IMR-90 (cell line): ENCODE results near the gene TRAPPC5. TPM values are rescaled to one million over a fixed set of nuclear protein-coding genes. Genes with fewer than 3 reads are reported as not detected.

Source experiments
- ATAC-seq: fragments of 200-7000 bp; cut with Tn5 transposase; 2 replicates; pipeline ENCODE4 v1.9.1; 2020; ENCODE audit warnings: low read depth, mild to moderate bottlenecking, moderate library complexity
- BruUV-seq: library from RNA; stranded (reverse); fragments of 400-500 nt; replicated peaks from 2 replicates; lab custom pipeline; 2021; lab: Mats Ljungman, UMichigan
- CTCF ChIA-PET: fragments of 300-600 bp; formaldehyde crosslinking; extraction: SDS; loops from one replicate; lab custom pipeline; 2021; ENCODE audit warnings: antibody characterized with exemption; lab: Yijun Ruan, JAX
- POLR2A ChIA-PET: fragments of 300-600 bp; sonication (Branson Sonifier 250); formaldehyde crosslinking; loops from one replicate; lab custom pipeline; 2022; ENCODE audit warnings: antibody characterized with exemption; ENCODE audit not compliant: unreplicated experiment; lab: Charles Lee
- DNase-seq: peaks from one replicate; pipeline ENCODE4 v3.0.0; 2013
- H2AFZ ChIP-seq: replicated peaks from 2 replicates; pipeline ENCODE3; 2013; ENCODE audit warnings: low read length, mild to moderate bottlenecking; ENCODE audit not compliant: poor library complexity
- H2AK5ac ChIP-seq: 2 replicates; pipeline ENCODE4 v1.6.1; 2013; ENCODE audit warnings: low read depth, low read length, inconsistent platforms
- H2AK9ac ChIP-seq: replicated peaks from 2 replicates; pipeline ENCODE3; 2013; ENCODE audit warnings: mild to moderate bottlenecking, low read depth, low read length, moderate library complexity; ENCODE audit not compliant: poor library complexity
- H2BK120ac ChIP-seq: 2 replicates; pipeline ENCODE4 v1.6.1; 2013; ENCODE audit warnings: low read depth, low read length, inconsistent platforms
- H2BK15ac ChIP-seq: 3 replicates; pipeline ENCODE4 v1.6.1; 2013; ENCODE audit warnings: low read depth, low read length, inconsistent platforms
- H2BK20ac ChIP-seq: 2 replicates; pipeline ENCODE4 v1.6.1; 2013; ENCODE audit warnings: low read depth, mild to moderate bottlenecking, inconsistent platforms, low read length, moderate library complexity
- H2BK5ac ChIP-seq: 2 replicates; pipeline ENCODE4 v1.6.1; 2013; ENCODE audit warnings: mild to moderate bottlenecking, low read depth, low read length, inconsistent platforms; ENCODE audit not compliant: poor library complexity, severe bottlenecking
- H3K14ac ChIP-seq: replicated peaks from 2 replicates; pipeline ENCODE4 v1.6.1; 2013; ENCODE audit warnings: low read depth, low read length, inconsistent platforms
- H3K18ac ChIP-seq: 2 replicates; pipeline ENCODE4 v1.6.1; 2013; ENCODE audit warnings: low read depth, low read length, control low read depth
- H3K23ac ChIP-seq: 2 replicates; pipeline ENCODE4 v1.6.1; 2013; ENCODE audit warnings: low read depth, low read length, inconsistent platforms
- H3K27ac ChIP-seq: 2 replicates; pipeline ENCODE4 v1.5.1; 2013; ENCODE audit warnings: mild to moderate bottlenecking, control low read depth, low read length; ENCODE audit not compliant: insufficient read depth
- H3K27me3 ChIP-seq: 2 replicates; pipeline ENCODE4 v1.6.1; 2013; ENCODE audit warnings: low read length; ENCODE audit not compliant: control insufficient read depth, insufficient read depth
- H3K36me3 ChIP-seq: 2 replicates; pipeline ENCODE4 v1.6.1; 2013; ENCODE audit warnings: low read length, mixed read lengths; ENCODE audit not compliant: control insufficient read depth, insufficient read depth
- H3K4ac ChIP-seq: 2 replicates; pipeline ENCODE4 v1.6.1; 2013; ENCODE audit warnings: low read depth, low read length, inconsistent platforms
- H3K4me1 ChIP-seq: 2 replicates; pipeline ENCODE4 v1.6.1; 2013; ENCODE audit warnings: low read length, mixed read lengths; ENCODE audit not compliant: control insufficient read depth, insufficient read depth
- H3K4me2 ChIP-seq: 2 replicates; pipeline ENCODE4 v1.6.1; 2013; ENCODE audit warnings: low read depth, mild to moderate bottlenecking, control low read depth, low read length, moderate library complexity
- H3K4me3 ChIP-seq: 2 replicates; pipeline ENCODE4 v1.5.1; 2013; ENCODE audit warnings: low read depth, mild to moderate bottlenecking, control low read depth, low read length, moderate library complexity; ENCODE audit not compliant: insufficient read depth
- H3K56ac ChIP-seq: 2 replicates; pipeline ENCODE4 v1.6.1; 2013; ENCODE audit warnings: low read length, inconsistent platforms; ENCODE audit not compliant: insufficient read depth; ENCODE audit errors: extremely low read depth
- H3K79me1 ChIP-seq, 2 experiments: 2 replicates each; pipeline ENCODE4 v1.6.1; 2013; ENCODE audit warnings: low read length in 2 of 2, inconsistent platforms in 1 of 2, low read depth in 1 of 2
- H3K9ac ChIP-seq: 2 replicates; pipeline ENCODE4 v1.6.1; 2013; ENCODE audit warnings: low read depth, low read length, control low read depth
- H3K9me1 ChIP-seq: 2 replicates; pipeline ENCODE4 v1.6.1; 2013; ENCODE audit warnings: low read length, inconsistent platforms; ENCODE audit not compliant: insufficient read depth
- H3K9me3 ChIP-seq: 2 replicates; pipeline ENCODE4 v1.6.1; 2013; ENCODE audit warnings: low read length; ENCODE audit not compliant: control insufficient read depth, insufficient read depth
- H4K20me1 ChIP-seq: 2 replicates; pipeline ENCODE4 v1.6.1; 2013; ENCODE audit warnings: low read length, inconsistent platforms; ENCODE audit not compliant: insufficient read depth
- H4K5ac ChIP-seq: 2 replicates; pipeline ENCODE4 v1.6.1; 2013; ENCODE audit warnings: mild to moderate bottlenecking, low read depth, low read length, control low read depth
- H4K8ac ChIP-seq, 2 experiments: 2 replicates each; pipeline ENCODE4 v1.6.1; 2013; ENCODE audit warnings: low read depth in 2 of 2, low read length in 2 of 2, control low read depth in 1 of 2, inconsistent platforms in 1 of 2
- H4K91ac ChIP-seq: 2 replicates; pipeline ENCODE4 v1.6.1; 2013; ENCODE audit warnings: low read depth, low read length, inconsistent platforms; ENCODE audit not compliant: insufficient read depth
- BHLHE40 ChIP-seq: fragments of 150-350 bp; IDR thresholded peaks from 2 replicates; pipeline ENCODE4 v1.6.1; 2016; ENCODE audit warnings: mild to moderate bottlenecking, low read depth, low read length
- MXI1 ChIP-seq: IDR thresholded peaks from 2 replicates; pipeline ENCODE4 v1.6.1; 2012; ENCODE audit warnings: low read depth, mild to moderate bottlenecking, low read length, moderate library complexity, borderline replicate concordance
- NFE2L2 ChIP-seq: fragments of 150-350 bp; IDR thresholded peaks from 2 replicates; pipeline ENCODE4 v1.6.1; 2016; ENCODE audit warnings: low read depth, mild to moderate bottlenecking, low read length
- RAD21 ChIP-seq: IDR thresholded peaks from 2 replicates; pipeline ENCODE4 v1.6.1; 2012; ENCODE audit warnings: low read length, improper control_type of control experiment
- RCOR1 ChIP-seq: IDR thresholded peaks from 2 replicates; pipeline ENCODE4 v1.6.1; 2012; ENCODE audit warnings: mild to moderate bottlenecking, low read length, improper control_type of control experiment; ENCODE audit not compliant: insufficient replicate concordance
- RFX5 ChIP-seq: IDR thresholded peaks from 2 replicates; pipeline ENCODE4 v1.8.0; 2012; ENCODE audit warnings: low read depth, mild to moderate bottlenecking, low read length, moderate library complexity
- SMC3 ChIP-seq: fragments of 150-350 bp; IDR thresholded peaks from 2 replicates; pipeline ENCODE4 v1.6.1; 2016; ENCODE audit warnings: low read depth, mild to moderate bottlenecking, antibody characterized with exemption, low read length, moderate library complexity
- WGBS, 2 experiments: methylation state at CpG; one replicate each; pipeline versions ENCODE4 v1.1.5 to v1.1.7; 2013; ENCODE audit warnings: missing lambda C conversion rate in 2 of 2; ENCODE audit not compliant: insufficient read length in 1 of 2; ENCODE audit errors: extremely low coverage in 2 of 2; 5-methylcytosine and 5-hydroxymethylcytosine counted together
- dilution Hi-C: fragments of 300-500 bp; cut with HindIII; formaldehyde crosslinking; loops from one replicate; pipeline ENCODE4 v1.14.3; 2018; ENCODE audit warnings: low sequenced_read_pairs; ENCODE audit not compliant: unreplicated experiment
- in situ Hi-C: fragments of 300-500 bp; cut with MboI; formaldehyde crosslinking; loops from 3 replicates; pipeline ENCODE4 v1.14.3; 2019; ENCODE audit warnings: low sequenced_read_pairs, inconsistent platforms, mixed read lengths
- intact Hi-C: fragments of 100-400 bp; cut with micrococcal nuclease; formaldehyde crosslinking; loops from 2 replicates; pipeline ENCODE4 v1.10.0; 2022
- polyA plus RNA-seq, 3 experiments: library from polyadenylated mRNA; depleted of rRNA; stranded (reverse); fragments of >200 nt; gene quantifications; 2 replicates each; pipeline ENCODE4 v1.2.3, GENCODE V29; 2012; ENCODE audit warnings: low replicate concordance in 1 of 3
- total RNA-seq: library from RNA; depleted of rRNA; stranded (reverse); fragments of >200 nt; gene quantifications from 2 replicates; pipeline ENCODE4 v1.2.3, GENCODE V29; 2012

The TRAPPC5 gene
- total and polyA plus RNA-seq, 2 of the 4 experiments (the other 2 are of a cell fraction): 54.7 to 109 TPM

- no peak for TF ChIP-seq RFX5
- TF ChIP-seq BHLHE40: no peak
- no peak for TF ChIP-seq RCOR1
- TF ChIP-seq MXI1: 0 out of 2 replicates have a peak, but pooled peaks have one; percentile 25
- no peak for TF ChIP-seq NFE2L2
- peak; percentile 83 for TF ChIP-seq RAD21
Measured at GRCh38 chr19:7680606-7681339, at the start of gene TRAPPC5 (continued).

- dilution Hi-C loops: no loop called here
- intact Hi-C loops: no loop called here
- Histone ChIP-seq H3K9ac (no peak overlapping the region), H3K4ac (no peak overlapping the region), H4K91ac (no peak overlapping the region), H3K14ac (no peak overlapping the region), H2BK15ac (no peak overlapping the region), H3K23ac (no peak overlapping the region), H2BK5ac (no peak overlapping the region), H3K18ac (no peak overlapping the region), H4K8ac (no peak overlapping the region), H3K27ac (no peak overlapping the region), H2AK5ac (no peak overlapping the region), H3K27me3 (peaks cover 10% of the 10 kb centered on the region; the same call in 1 of the 2 replicates), H2BK120ac (no peak overlapping the region), H3K79me1 (peaks cover 0 to 42% of the 10 kb centered on the region in 2 experiments; a peak in 3 of 4 replicates), H3K9me1 (peaks cover 7% of the 10 kb centered on the region; the same call in 1 of the 2 replicates), H3K4me3 (no peak overlapping the region), H3K4me1 (peaks cover 8% of the 10 kb centered on the region; the same call in 1 of the 2 replicates), H2BK20ac (no peak overlapping the region), H3K4me2 (no peak overlapping the region), H4K5ac (no peak overlapping the region), H2AFZ (no peak overlapping the region), H2AK9ac (no peak overlapping the region), H4K20me1 (peaks cover 2% of the 10 kb centered on the region; the same call in 1 of the 2 replicates), H3K9me3 (no peaks in the 10 kb centered on the region), H3K36me3 (peaks cover 7% of the 10 kb centered on the region), H3K56ac (no peak overlapping the region)
- POLR2A ChIA-PET: no interaction called here
- no peak for DNase-seq
- no CpG with 5 or more reads among the region's 12 CpGs for WGBS, 2 experiments
- CTCF ChIA-PET: no interaction called here
- TF ChIP-seq SMC3 (no peak), MXI1 (no peak)
- no TSS peak for BruUV-seq
- no peak for ATAC-seq
- in situ Hi-C loops: no loop called here
Measured at GRCh38 chr19:7631577-7631976, 49.1 kb upstream of the TRAPPC5 start.
